ENCODE measurements around the gene MDGA2. TPM values are rescaled to one million over a fixed set of nuclear protein-coding genes. Genes with fewer than 3 reads are reported as not detected.

The MDGA2 gene
- total RNA-seq, 1 donor: not detected

DNA sequence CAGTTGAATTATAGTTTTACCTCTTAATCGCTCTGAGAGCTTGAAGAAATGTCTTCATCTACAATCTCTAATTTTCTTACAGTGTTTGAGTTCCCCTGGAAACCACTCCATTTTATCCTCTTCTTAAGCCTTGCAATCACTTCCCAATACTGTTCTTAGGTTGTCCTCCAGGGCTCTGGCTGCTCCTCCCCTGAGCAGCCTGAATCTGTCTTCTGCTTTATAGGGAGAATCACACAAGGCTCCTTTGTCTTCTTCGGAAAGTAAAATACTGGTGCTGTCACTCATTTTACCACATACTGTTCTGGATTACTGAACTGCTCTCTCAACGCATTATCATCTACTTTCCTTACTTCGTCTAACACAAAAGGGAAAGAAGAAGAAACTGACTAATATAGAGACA is 133.7 kb downstream of the MDGA2 start:
- TF ChIP-seq, protein P1, sequence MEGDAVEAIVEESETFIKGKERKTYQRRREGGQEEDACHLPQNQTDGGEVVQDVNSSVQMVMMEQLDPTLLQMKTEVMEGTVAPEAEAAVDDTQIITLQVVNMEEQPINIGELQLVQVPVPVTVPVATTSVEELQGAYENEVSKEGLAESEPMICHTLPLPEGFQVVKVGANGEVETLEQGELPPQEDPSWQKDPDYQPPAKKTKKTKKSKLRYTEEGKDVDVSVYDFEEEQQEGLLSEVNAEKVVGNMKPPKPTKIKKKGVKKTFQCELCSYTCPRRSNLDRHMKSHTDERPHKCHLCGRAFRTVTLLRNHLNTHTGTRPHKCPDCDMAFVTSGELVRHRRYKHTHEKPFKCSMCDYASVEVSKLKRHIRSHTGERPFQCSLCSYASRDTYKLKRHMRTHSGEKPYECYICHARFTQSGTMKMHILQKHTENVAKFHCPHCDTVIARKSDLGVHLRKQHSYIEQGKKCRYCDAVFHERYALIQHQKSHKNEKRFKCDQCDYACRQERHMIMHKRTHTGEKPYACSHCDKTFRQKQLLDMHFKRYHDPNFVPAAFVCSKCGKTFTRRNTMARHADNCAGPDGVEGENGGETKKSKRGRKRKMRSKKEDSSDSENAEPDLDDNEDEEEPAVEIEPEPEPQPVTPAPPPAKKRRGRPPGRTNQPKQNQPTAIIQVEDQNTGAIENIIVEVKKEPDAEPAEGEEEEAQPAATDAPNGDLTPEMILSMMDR (IDR thresholded peaks at IDR 0.05; ENCODE audit: insufficient read depth, low read length): no peak
- DNase-seq (ENCODE audit: low read depth): no peak
- no peak overlapping the region for H3K4me3 ChIP-seq (ENCODE audit: low read depth, low read length)

GRCh38 chr14:47539031-47539461 is 136.4 kb downstream of the MDGA2 start:
- TF ChIP-seq, protein P1 (IDR thresholded peaks at IDR 0.05; ENCODE audit: insufficient read depth, low read length): no peak
- DNase-seq (ENCODE audit: low read depth): no peak
- H3K4me3 ChIP-seq (ENCODE audit: low read depth, low read length): no peak overlapping the region

GRCh38 chr14:47536341-47536740 is 139.1 kb downstream of the MDGA2 start:
- no peak for DNase-seq (ENCODE audit: low read depth)
- TF ChIP-seq, protein P1 (IDR thresholded peaks at IDR 0.05; ENCODE audit: insufficient read depth, low read length): no peak
- H3K4me3 ChIP-seq (ENCODE audit: low read depth, low read length): no peak overlapping the region

DNA sequence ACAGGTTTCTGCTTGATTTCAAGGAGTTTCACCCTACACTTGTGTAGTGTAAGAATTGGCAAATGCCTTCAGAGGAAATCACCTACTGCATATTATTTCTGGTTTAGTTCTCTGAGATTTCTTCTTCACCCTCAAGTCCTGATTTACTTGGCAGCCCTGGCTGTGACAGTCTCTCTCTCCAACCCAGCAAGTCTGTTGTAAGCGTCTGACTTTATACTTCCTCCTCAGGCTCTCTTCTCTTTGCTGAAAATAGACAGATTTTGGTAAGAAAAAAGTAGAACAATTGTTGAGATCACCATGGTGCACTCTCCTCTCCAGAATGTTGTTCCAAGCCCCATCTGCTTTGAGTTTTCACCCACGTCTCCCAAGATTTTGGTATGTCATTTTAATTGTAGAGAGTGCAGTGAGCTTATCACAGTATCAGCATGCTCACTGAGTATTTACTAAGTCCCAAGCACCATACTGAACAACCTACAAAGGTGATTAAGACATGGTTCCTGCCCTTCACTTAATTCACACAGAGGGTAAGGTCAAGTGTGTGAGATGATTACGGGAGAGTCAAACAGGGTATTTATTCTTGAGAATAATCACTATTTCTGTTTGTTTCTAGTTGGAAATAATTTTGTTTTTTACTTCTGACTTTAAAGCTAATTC is 148.7 kb downstream of the MDGA2 start:
- H3K4me3 ChIP-seq (ENCODE audit: low read depth, low read length): no peak overlapping the region
- TF ChIP-seq, protein P1 (IDR thresholded peaks at IDR 0.05; ENCODE audit: insufficient read depth, low read length): no peak
- no peak for DNase-seq (ENCODE audit: low read depth)

DNA sequence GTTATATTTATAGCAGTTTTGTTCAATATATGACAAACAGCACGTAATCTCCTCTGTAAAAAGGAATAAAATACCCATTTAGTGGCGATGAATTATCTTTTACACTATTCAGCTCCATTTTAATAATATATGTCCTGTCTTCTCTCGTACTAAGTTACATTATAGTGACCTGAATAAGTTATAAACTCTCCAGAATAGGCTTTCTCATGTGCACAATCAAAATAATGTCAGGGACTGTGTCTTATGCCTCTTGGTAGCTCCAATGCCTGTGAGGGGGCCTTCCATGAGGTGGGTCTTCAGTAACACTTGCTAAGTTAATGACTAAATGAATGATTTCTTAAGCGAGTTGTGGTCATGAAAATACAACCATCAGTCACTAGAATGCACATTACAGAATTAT is 150.9 kb downstream of the MDGA2 start:
- H3K4me3 ChIP-seq (ENCODE audit: low read depth, low read length): no peak overlapping the region
- no peak for DNase-seq (ENCODE audit: low read depth)
- TF ChIP-seq, protein P1 (IDR thresholded peaks at IDR 0.05; ENCODE audit: insufficient read depth, low read length): no peak

GRCh38 chr14:47520382-47520781 is 155.0 kb downstream of the MDGA2 start:
- no peak overlapping the region for H3K4me3 ChIP-seq (ENCODE audit: low read depth, low read length)
- DNase-seq (ENCODE audit: low read depth): no peak
- TF ChIP-seq, protein P1 (IDR thresholded peaks at IDR 0.05; ENCODE audit: insufficient read depth, low read length): no peak

- no peak for DNase-seq (ENCODE audit: low read depth)
- TF ChIP-seq, protein P1 (IDR thresholded peaks at IDR 0.05; ENCODE audit: insufficient read depth, low read length): no peak
- no peak overlapping the region for H3K4me3 ChIP-seq (ENCODE audit: low read depth, low read length)
Measured at GRCh38 chr14:47511829-47512228, 163.6 kb downstream of the MDGA2 start.

Data from fibroblast of the aortic adventitia (primary cell).